ENCODE data around the gene CEP128.
A peak's percentile ranks its signal among the peaks of the same experiment; 100 is the strongest.

The CEP128 gene

DNA sequence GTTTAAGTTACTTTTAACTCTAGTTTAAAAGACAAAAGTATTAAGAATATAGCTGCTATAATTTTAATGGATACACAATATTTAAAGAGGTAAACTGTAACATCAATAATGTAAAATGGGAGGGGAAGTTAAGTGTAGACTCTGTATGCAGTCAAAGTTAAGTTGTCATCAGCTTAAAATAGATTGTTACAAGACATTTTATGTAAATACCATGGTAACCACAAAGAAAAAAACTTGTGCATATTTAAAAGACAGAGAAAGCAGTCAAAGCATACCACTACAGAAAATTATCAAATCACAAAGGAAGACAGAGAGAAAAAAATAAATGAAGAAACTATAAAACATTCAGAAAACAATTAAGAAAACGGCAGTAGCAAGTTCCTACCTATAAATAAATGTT lies 73.3 kb downstream of the CEP128 start:
- DNase-seq, result no peak

DNA sequence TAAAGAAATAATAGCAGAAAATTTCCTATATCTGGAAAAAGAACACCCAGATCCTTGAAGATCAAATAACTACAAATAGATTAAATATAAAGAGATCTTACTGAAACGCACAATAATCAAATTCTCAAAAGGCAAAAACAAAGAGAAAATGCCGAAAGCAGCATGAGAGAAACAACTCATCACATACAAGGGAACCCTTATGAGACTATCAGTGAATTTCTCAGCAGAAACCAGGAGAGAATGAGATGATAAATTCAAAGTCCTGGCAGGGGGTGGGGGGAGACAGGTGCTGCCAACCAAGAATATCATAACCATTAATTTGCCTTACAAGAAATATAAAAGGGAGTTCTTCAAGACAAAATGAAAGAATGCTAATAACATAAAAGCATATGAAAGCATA lies 73.7 kb downstream of the CEP128 start:
- no peak for DNase-seq

GRCh38 chr14:80867091-80867490 lies 74.4 kb downstream of the CEP128 start:
- DNase-seq, result no peak

- DNase-seq, result no peak
Measured at GRCh38 chr14:80865565-80865964, 76.0 kb downstream of the CEP128 start.

DNA sequence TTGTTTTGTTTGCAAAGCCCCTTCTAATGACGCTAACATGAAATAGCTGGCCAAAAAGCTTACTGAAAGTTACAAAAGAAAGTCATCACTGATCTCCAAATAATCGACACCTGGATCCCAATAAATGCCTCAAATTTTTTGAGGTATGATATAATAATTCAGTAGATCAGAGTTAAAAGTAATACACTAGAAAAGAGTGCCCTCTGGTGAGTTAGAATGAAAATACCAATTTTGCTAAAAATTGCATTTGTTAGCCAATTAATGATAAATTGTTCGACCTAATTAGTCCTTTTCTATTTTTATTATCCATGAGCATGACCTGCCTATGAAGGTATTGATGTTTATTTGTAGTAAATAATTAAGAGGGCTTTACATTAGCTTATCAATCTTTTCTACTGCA lies 78.6 kb downstream of the CEP128 start:
- no peak for DNase-seq

DNA sequence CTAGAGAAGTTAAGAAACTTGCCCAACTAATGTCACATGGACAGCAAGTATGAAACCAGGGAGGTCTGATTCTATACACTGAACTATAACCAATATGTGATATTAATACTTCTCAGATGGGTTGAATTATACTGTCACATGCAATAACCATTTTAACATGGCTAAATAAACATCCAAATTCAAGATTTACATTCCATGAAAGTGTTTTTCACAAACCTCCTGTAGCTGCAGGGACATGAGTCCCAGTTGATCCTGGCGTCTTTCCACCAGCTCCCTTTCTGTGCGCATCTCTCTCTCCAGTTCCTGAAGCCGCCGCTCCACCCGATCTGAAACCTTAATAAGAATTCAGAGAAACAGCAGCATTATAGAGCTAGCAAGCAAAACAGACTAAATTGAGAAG lies 79.0 kb downstream of the CEP128 start:
- no peak for DNase-seq

DNA sequence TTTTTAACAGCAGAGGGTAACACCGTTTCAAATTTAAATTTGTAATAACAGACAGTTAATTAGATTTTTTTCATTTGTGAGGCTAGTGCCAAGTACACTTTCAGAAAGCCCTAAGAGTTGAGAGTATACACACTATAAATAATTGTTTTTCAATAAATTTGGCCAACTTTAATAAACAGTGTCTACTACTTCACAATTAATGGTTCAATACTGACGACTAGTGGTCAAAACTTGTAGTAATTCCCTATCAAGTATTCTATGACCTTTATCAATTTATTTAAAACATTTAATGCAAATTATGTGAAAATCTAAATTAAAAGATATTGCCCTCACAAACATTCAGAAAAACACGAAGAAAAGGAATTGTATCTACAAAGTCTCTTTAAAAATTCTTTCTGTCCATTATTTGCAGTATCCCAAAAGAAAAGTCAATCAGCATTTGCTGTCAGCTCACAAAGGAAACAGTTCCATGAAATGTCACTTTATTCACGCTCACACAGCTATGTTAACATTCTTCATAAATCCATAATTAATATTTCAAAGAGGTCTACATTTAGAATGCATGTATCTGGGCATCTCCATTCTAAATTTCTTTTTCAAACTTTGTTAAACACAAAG lies 91.2 kb downstream of the CEP128 start:
- DNase-seq, result peak in 1 of 2 donors; percentile 20

GRCh38 chr14:80847070-80847469 lies 94.5 kb downstream of the CEP128 start:
- no peak for DNase-seq

GRCh38 chr14:80845856-80846255 lies 95.7 kb downstream of the CEP128 start:
- DNase-seq, result no peak

DNA sequence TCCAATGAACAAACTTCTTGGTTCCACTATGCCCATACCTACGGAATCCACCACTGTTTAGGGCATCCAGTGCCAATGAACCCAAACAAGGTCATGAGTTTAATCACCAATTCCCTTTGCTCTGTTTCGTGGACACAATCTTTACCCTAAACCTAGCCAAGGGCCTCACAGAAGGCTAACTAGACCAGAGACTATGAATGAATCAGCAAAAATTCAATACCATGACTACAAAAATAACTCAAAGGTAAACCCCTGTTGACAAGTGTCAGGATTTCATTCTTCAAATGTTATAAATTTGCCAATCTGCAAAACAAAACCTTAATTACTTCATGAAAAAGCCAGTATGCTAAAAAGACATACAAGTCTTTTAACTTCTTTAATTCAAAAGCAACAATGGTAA lies 96.7 kb downstream of the CEP128 start:
- no peak for DNase-seq

- DNase-seq, result no peak
Measured at GRCh38 chr14:80839743-80840142, 101.8 kb downstream of the CEP128 start.

DNA sequence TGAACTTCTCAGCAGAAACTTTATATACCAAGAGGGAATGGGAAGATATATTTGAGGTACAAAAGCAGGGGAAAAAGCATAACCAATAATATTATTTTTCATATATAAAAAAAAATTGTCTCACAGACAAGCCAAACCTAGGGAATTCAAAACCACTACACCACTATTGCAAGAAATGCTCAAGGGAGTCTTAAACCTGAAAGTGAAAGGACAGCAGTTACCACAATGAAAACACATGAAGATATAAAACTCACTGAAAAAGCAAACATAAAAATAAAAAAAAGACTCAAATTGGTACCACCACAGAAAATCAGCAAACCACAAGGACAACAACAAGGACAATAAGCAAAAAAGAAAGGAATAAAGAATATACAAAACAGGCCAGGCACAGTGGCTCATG lies 131.9 kb downstream of the CEP128 start:
- DNase-seq, result no peak

GRCh38 chr14:80805136-80805535 lies 136.4 kb downstream of the CEP128 start:
- DNase-seq, result no peak

- no peak for DNase-seq
Measured at GRCh38 chr14:80798878-80799277, 142.7 kb downstream of the CEP128 start.

DNA sequence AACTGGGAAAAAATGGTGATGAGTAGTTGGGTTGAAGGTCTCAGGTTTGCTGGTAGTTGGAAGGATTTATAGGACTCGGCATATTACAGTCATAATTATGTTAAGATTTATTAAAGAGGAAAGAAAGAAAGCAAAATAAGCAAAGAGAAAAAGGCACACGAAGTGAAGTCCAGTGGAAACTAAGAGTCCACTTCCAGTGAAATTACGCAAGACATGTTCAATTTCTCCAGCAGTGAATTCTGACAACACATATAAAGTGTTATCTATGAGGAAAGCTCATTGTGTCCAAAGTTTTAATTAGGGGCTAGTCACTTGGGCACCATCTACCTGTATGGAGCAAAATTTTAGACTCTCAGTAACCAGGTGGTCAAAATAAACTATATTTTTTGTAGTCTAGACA lies 143.3 kb downstream of the CEP128 start:
- DNase-seq, result no peak

DNA sequence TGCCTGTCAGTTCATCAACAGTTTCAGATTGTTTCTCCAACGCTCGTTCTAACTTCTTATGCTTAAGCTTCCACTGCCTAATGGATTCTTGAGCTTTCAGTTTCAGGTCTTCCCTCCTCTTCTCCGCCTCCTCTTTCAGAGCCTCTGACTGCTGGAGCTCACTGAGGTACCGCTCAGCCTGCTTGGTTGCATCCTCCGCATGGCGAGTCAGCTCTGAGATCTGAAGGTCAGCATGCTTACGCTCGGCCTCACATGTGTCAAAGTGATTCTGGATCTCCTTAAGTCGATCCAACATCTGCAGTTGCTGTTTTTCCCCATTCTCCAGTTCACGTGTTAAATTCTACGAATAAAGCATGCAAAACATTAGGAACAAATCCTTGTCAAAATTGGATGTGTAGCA lies 148.8 kb downstream of the CEP128 start:
- no peak for DNase-seq

DNA sequence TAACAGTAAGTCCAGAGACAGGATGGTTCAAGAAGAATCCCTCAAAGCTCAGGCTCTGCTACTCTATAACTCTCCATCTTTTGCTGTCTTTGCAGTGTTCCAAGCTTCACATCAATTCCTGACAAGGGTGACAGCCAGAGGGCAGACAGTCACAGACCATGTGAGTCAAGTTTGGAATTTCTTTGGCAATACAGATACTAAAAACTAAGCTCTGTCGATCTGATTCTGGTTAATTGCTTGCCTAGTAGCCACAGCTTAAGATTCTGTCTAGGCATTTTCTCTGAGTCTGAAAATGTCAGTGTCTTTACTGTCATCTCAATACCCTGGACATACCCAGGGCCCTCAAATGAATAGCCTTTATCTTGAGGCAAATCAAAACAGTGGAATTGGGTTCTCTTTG lies 153.7 kb downstream of the CEP128 start:
- no peak for DNase-seq

DNA sequence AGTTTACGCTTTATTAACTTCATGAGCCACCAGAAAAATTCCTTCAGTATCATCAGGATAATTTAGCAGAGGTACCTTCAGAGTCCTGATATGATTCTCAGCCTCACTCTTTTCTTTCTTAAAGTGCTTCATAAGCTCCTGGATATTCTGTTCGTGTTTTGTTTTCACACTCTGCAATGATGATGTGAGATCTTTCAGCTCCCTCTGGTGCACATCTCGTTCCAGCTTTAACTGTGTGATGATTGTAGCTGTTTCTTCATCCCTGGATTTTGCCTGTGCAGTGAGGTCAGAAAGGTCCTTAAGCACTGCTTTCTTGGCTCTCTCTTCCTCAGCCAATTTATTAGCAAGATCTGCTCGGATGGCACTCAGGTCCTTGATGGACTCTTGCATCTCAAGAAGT lies 156.7 kb downstream of the CEP128 start:
- peak; percentile 28 to 37 for DNase-seq

GRCh38 chr14:80781972-80782367 lies 159.6 kb downstream of the CEP128 start:
- DNase-seq, result no peak

GRCh38 chr14:80780500-80780899 lies 161.0 kb downstream of the CEP128 start:
- no peak for DNase-seq

GRCh38 chr14:80776657-80777056 lies 164.9 kb downstream of the CEP128 start:
- DNase-seq, result no peak

DNA sequence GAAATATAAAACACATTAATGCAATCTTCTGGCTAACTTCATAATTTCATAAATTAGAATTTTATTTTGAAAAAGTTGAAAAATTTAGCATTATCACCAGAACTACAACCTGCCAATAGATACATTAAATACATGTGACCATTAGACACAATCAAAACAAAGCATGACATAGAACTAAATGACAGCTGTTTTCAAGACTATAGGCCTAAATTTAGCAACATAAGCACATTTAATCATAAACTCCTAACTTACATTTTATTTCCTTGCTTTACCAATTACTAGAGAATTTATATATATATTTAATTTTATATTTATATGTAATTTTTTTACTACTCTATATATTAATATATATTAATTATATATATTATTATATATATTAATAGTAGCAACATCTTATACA lies 165.4 kb downstream of the CEP128 start:
- no peak for DNase-seq

GRCh38 chr14:80772504-80772903 lies 169.0 kb downstream of the CEP128 start:
- DNase-seq, result no peak

GRCh38 chr14:80771201-80771600 lies 170.3 kb downstream of the CEP128 start:
- no peak for DNase-seq

DNA sequence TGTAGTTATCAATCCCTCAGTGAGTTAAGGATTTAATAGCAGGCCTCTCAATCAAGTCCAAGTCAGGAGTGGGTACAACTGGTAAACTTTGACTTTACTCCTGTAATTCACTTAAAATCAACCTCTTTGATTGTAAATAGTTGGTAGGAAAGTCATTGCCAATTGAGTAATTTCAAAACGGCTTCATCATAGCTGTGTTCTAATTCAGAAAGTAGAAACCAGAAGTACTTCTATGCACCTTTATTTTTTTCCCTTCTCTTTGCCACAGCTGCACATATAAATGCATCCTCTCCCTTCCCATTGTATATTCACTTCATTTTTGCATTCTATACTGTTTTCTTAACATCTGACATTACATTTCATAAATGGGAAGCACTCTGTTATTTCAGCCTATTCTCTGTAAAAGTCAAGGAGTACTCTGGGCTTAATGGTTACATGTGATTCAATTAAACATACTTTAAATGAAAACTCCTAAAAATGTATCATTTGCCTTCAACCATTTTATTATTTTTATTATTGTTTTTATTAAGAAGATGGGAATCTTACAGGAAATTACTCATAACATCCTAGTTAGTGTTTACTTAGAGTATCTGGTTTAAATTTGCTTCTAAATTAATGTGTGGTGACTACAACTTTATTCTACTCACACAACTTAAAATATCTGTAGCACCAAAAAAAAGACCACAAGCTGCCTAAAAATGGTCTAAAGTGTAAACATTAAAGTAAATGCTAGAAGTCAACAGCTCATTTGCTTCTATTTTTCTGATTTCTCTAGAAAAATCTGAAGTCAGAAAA lies 171.2 kb downstream of the CEP128 start:
- DNase-seq, result no peak

Data from hippocampal formation (tissue), 2 donors.